GM12874 (cell line): ENCODE results near the gene TSSK1B.

Experiments used
- CTCF ChIP-seq: IDR thresholded peaks from 2 replicates; pipeline ENCODE4 v1.5.1; 2011; ENCODE audit warnings: low read depth, mild to moderate bottlenecking, control low read depth, low read length, moderate library complexity; ENCODE audit not compliant: insufficient read depth

TSSK1B gene

GRCh38 chr5:113434889-113435288, at the start of gene TSSK1B:
TSSK1B (minus strand) TSS chr5:113434989; CDS start chr5:113434839, 150 bp downstream.
- no peak for TF ChIP-seq CTCF

GRCh38 chr5:113480243-113480642, 45.5 kb upstream of the TSSK1B start:
- no peak for TF ChIP-seq CTCF

- no peak for TF ChIP-seq CTCF
Measured at GRCh38 chr5:113478691-113479090, 43.9 kb upstream of the TSSK1B start.

GRCh38 chr5:113474100-113474728, 39.4 kb upstream of the TSSK1B start:
- no peak for TF ChIP-seq CTCF

- TF ChIP-seq CTCF, result no peak
Measured at GRCh38 chr5:113463032-113463431, 28.2 kb upstream of the TSSK1B start.

GRCh38 chr5:113452941-113453340, 18.2 kb upstream of the TSSK1B start:
- no peak for TF ChIP-seq CTCF

- TF ChIP-seq CTCF, result no peak
Measured at GRCh38 chr5:113451797-113452196, 17.0 kb upstream of the TSSK1B start.
